ENCODE measurements around the gene LYPD6.

GRCh38 chr2:149388120-149388816 lies 57.9 kb downstream of the LYPD6 start:
- TF ChIP-seq CTCF (tag by site-specific recombination; IDR thresholded peaks at IDR 0.05) = peak; percentile 36
- no peak for TF ChIP-seq SETDB1 (IDR thresholded peaks at IDR 0.05; ENCODE audit: insufficient read length, low read length)
- TF ChIP-seq ZNF501 (tag by site-specific recombination; IDR thresholded peaks at IDR 0.05) = no peak
- TF ChIP-seq ZBTB7A (tag by site-specific recombination; IDR thresholded peaks at IDR 0.05; ENCODE audit: low read depth) = no peak
